H9 (cell line): Measurements from ENCODE around the gene SDK2. TPM values are rescaled to one million over a fixed set of nuclear protein-coding genes. Genes with fewer than 3 reads are reported as not detected.

ENCODE experiments used
- DNase-seq: peaks from one replicate; pipeline ENCODE4 v3.0.0-alpha.2; 2017
- H2AFZ ChIP-seq: one replicate; pipeline ENCODE4 v1.6.1; 2013; ENCODE audit warnings: mild to moderate bottlenecking, low read length, control low read depth, moderate library complexity
- H2AK5ac ChIP-seq: 2 replicates; pipeline ENCODE4 v1.6.1; 2013; ENCODE audit warnings: low read length, control low read depth, mixed read lengths; ENCODE audit not compliant: insufficient read length
- H2BK120ac ChIP-seq: one replicate; pipeline ENCODE4 v1.6.1; 2013; ENCODE audit warnings: low read depth, mild to moderate bottlenecking, low read length, control low read depth, inconsistent platforms; ENCODE audit not compliant: poor library complexity, severe bottlenecking
- H2BK12ac ChIP-seq: 2 replicates; pipeline ENCODE4 v1.6.1; 2013; ENCODE audit warnings: low read length, control low read depth, mixed read lengths, low read depth; ENCODE audit not compliant: insufficient read length
- H2BK15ac ChIP-seq: 2 replicates; pipeline ENCODE4 v1.6.1; 2013; ENCODE audit warnings: low read depth, low read length, control low read depth
- H2BK20ac ChIP-seq: one replicate; pipeline ENCODE4 v1.6.1; 2013; ENCODE audit warnings: low read depth, mild to moderate bottlenecking, low read length, control low read depth, inconsistent platforms; ENCODE audit not compliant: poor library complexity, severe bottlenecking
- H2BK5ac ChIP-seq: 2 replicates; pipeline ENCODE4 v1.6.1; 2013; ENCODE audit warnings: low read length, control low read depth, mixed read lengths; ENCODE audit not compliant: insufficient read length
- H3K14ac ChIP-seq: 2 replicates; pipeline ENCODE4 v1.6.1; 2013; ENCODE audit warnings: low read length, control low read depth; ENCODE audit not compliant: insufficient read depth
- H3K18ac ChIP-seq: 2 replicates; pipeline ENCODE4 v1.6.1; 2013; ENCODE audit warnings: low read depth, mild to moderate bottlenecking, mixed read lengths, low read length, control low read depth; ENCODE audit not compliant: insufficient read length
- H3K23ac ChIP-seq: 2 replicates; pipeline ENCODE4 v1.6.1; 2013; ENCODE audit warnings: low read length, control low read depth, mixed read lengths, low read depth; ENCODE audit not compliant: insufficient read length
- H3K23me2 ChIP-seq: 2 replicates; pipeline ENCODE4 v1.6.1; 2013; ENCODE audit warnings: low read depth, mild to moderate bottlenecking, mixed read lengths, low read length, control low read depth; ENCODE audit not compliant: insufficient read length, poor library complexity, severe bottlenecking
- H3K27ac ChIP-seq: 2 replicates; pipeline ENCODE4 v1.5.1; 2013; ENCODE audit warnings: low read length, control low read depth, mixed read lengths, low read depth; ENCODE audit not compliant: insufficient read length
- H3K27me3 ChIP-seq: 2 replicates; pipeline ENCODE4 v1.6.1; 2013; ENCODE audit warnings: low read length, control low read depth, inconsistent platforms; ENCODE audit not compliant: insufficient read depth
- H3K4ac ChIP-seq: 2 replicates; pipeline ENCODE4 v1.6.1; 2013; ENCODE audit warnings: low read depth, mild to moderate bottlenecking, control low read depth, inconsistent platforms, low read length, moderate library complexity
- H3K4me1 ChIP-seq: 2 replicates; pipeline ENCODE4 v1.6.1; 2013; ENCODE audit warnings: low read length, control low read depth, inconsistent platforms; ENCODE audit not compliant: insufficient read depth
- H3K4me2 ChIP-seq: 2 replicates; pipeline ENCODE4 v1.6.1; 2013; ENCODE audit warnings: low read length, control low read depth, mixed read lengths; ENCODE audit not compliant: insufficient read length, insufficient read depth
- H3K56ac ChIP-seq: 2 replicates; pipeline ENCODE4 v1.6.1; 2013; ENCODE audit warnings: low read depth, mild to moderate bottlenecking, mixed read lengths, low read length, control low read depth; ENCODE audit not compliant: insufficient read length
- H3K79me1 ChIP-seq: 2 replicates; pipeline ENCODE4 v1.6.1; 2013; ENCODE audit warnings: low read depth, mild to moderate bottlenecking, moderate library complexity, low read length, control low read depth, inconsistent platforms; ENCODE audit not compliant: insufficient read depth, poor library complexity, severe bottlenecking
- H3K79me2 ChIP-seq: 2 replicates; pipeline ENCODE4 v1.6.1; 2013; ENCODE audit warnings: low read length, control low read depth, inconsistent platforms; ENCODE audit not compliant: insufficient read depth
- H3K9ac ChIP-seq: 2 replicates; pipeline ENCODE4 v1.6.1; 2013; ENCODE audit warnings: low read length, control low read depth, mixed read lengths; ENCODE audit not compliant: insufficient read length; ENCODE audit errors: extremely low read depth
- H3K9me3 ChIP-seq: one replicate; pipeline ENCODE4 v1.6.1; 2013; ENCODE audit warnings: low read depth, low read length, inconsistent platforms; ENCODE audit not compliant: control insufficient read depth
- H3T11ph ChIP-seq: one replicate; pipeline ENCODE4 v1.6.1; 2013; ENCODE audit warnings: mild to moderate bottlenecking, low read length, control low read depth, inconsistent platforms
- H4K20me1 ChIP-seq: one replicate; pipeline ENCODE4 v1.6.1; 2013; ENCODE audit not compliant: control insufficient read depth, insufficient read length, insufficient read depth
- H4K5ac ChIP-seq: 2 replicates; pipeline ENCODE4 v1.6.1; 2013; ENCODE audit warnings: low read depth, mild to moderate bottlenecking, mixed read lengths, low read length, control low read depth; ENCODE audit not compliant: insufficient read length
- H4K8ac ChIP-seq: replicated peaks from 2 replicates; pipeline ENCODE4 v1.6.1; 2013; ENCODE audit warnings: low read length, control low read depth, mixed read lengths, low read depth; ENCODE audit not compliant: insufficient read length
- H4K91ac ChIP-seq: 2 replicates; pipeline ENCODE4 v1.6.1; 2013; ENCODE audit warnings: low read depth, mild to moderate bottlenecking, moderate library complexity, mixed read lengths, low read length, control low read depth; ENCODE audit not compliant: insufficient read length
- H3K27ac Mint-ChIP-seq, 3 experiments: 2 replicates in 2 of 3; 3 replicates in 1 of 3; pipeline ENCODE4 v1.8.0; 2020 to 2021; ENCODE audit warnings: mixed read lengths in 3 of 3, mild to moderate bottlenecking in 1 of 3, moderate library complexity in 1 of 3
- H3K27me3 Mint-ChIP-seq: 2 replicates; pipeline ENCODE4 v1.8.0; 2021; ENCODE audit warnings: low read depth, mild to moderate bottlenecking, moderate library complexity, mixed read lengths
- H3K36me3 Mint-ChIP-seq, 3 experiments: 2 replicates in 2 of 3; 3 replicates in 1 of 3; pipeline ENCODE4 v1.8.0; 2020 to 2021; ENCODE audit warnings: low read depth in 3 of 3, mixed read lengths in 3 of 3; ENCODE audit not compliant: insufficient read depth in 1 of 3
- H3K4me1 Mint-ChIP-seq, 2 experiments: 2 replicates each; pipeline ENCODE4 v1.8.0; 2020; ENCODE audit warnings: mixed read lengths in 2 of 2
- H3K4me3 Mint-ChIP-seq, 2 experiments: 2 replicates in 1 of 2; 3 replicates in 1 of 2; pipeline ENCODE4 v1.8.0; 2020 to 2021; ENCODE audit warnings: mild to moderate bottlenecking in 2 of 2, mixed read lengths in 2 of 2, moderate library complexity in 1 of 2
- H3K9me3 Mint-ChIP-seq, 2 experiments: 2 replicates in 1 of 2; 3 replicates in 1 of 2; pipeline ENCODE4 v1.8.0; 2020; ENCODE audit warnings: mild to moderate bottlenecking in 2 of 2, mixed read lengths in 2 of 2, moderate library complexity in 1 of 2
- CTCF ChIP-seq: fragments of 200-600 bp; sonication (generic); conservative IDR thresholded peaks from 3 replicates; pipeline ENCODE4 v1.8.0; 2021; ENCODE audit warnings: antibody characterized with exemption, mild to moderate bottlenecking
- WGBS: extraction: QIAGEN DNeasy Blood & Tissue Kit; methylation state at CpG from one replicate; pipeline ENCODE4 v1.1.7; 2013; ENCODE audit warnings: missing lambda C conversion rate, low lambda C conversion rate, mixed read lengths; ENCODE audit not compliant: insufficient read length; ENCODE audit errors: extremely low coverage; 5-methylcytosine and 5-hydroxymethylcytosine counted together
- total RNA-seq: library from RNA; stranded (reverse); gene quantifications from 2 replicates; pipeline ENCODE4 v1.2.1, GENCODE V29; 2021

The SDK2 gene
- total RNA-seq, 1 experiment from 2014 or later, result 9.1 TPM

- Histone ChIP-seq H2AK5ac (no peak overlapping the region), H3K23ac (no peak overlapping the region), H3K9me3 (no peaks in the 10 kb centered on the region), H2BK15ac (no peak overlapping the region), H3K14ac (no peak overlapping the region), H3K18ac (no peak overlapping the region), H3K27ac (no peak overlapping the region), H2BK5ac (no peak overlapping the region), H3K56ac (no peak overlapping the region), H4K8ac (no peak overlapping the region), H4K20me1 (no peaks in the 10 kb centered on the region), H3K4ac (no peak overlapping the region), H2BK120ac (no peak overlapping the region), H2AFZ (no peak overlapping the region), H3K79me2 (no peaks in the 10 kb centered on the region), H3K4me1 (no peaks in the 10 kb centered on the region), H3T11ph (no peak overlapping the region), H2BK12ac (no peak overlapping the region), H3K4me2 (no peak overlapping the region), H3K27me3 (no peaks in the 10 kb centered on the region), H4K5ac (no peak overlapping the region), H3K23me2 (no peaks in the 10 kb centered on the region), H4K91ac (no peak overlapping the region), H3K9ac (no peak overlapping the region), H2BK20ac (no peak overlapping the region), H3K79me1 (no peaks in the 10 kb centered on the region)
- H3K27ac Mint-ChIP-seq, result no peak overlapping the region
- peaks cover 2 to 40% of the 10 kb centered on the region in 2 experiments for H3K4me1 Mint-ChIP-seq
- H3K27me3 Mint-ChIP-seq, result no peaks in the 10 kb centered on the region; the same call in none of the 2 replicates
- peaks cover 0 to 4% (median 0%) of the 10 kb centered on the region in 3 experiments; a peak in 3 of 7 replicates for H3K36me3 Mint-ChIP-seq
- H3K4me3 Mint-ChIP-seq, result no peak overlapping the region
- peak; percentile 92 for DNase-seq
- TF ChIP-seq CTCF, result peak; percentile 84
- H3K9me3 Mint-ChIP-seq, result no peaks in the 10 kb centered on the region
- no CpG with 5 or more reads among the region's 6 CpGs for WGBS
These were observed 48.8 kb downstream of the SDK2 start for GRCh38 chr17:73595479-73595878.
